ENCODE data around the gene COX17. TPM values are rescaled to one million over a fixed set of nuclear protein-coding genes. Genes with fewer than 3 reads are reported as not detected.

The COX17 gene
- total RNA-seq, 4 donors from 2014 or later: 12.8 to 73.0 (median 46.0) TPM

GRCh38 chr3:119630880-119631329, 46.3 kb downstream of the COX17 start:
- Histone ChIP-seq H3K4me1 (peaks cover 0 to 15% of the 10 kb centered on the region in 2 donors), H3K4me3 (replicated peaks in 1 of 3) (no peak overlapping the region), H3K36me3 (no peaks in the 10 kb centered on the region), H3K9me3 (no peaks in the 10 kb centered on the region), H3K27ac (peak overlapping the region in 1 of 3 donors; percentile 13), H3K27me3 (no peaks in the 10 kb centered on the region)
- 88 to 90% methylated on average over 7 of the region's 7 CpGs for WGBS, 2 donors
- intact Hi-C loops (cut with DNase I): no loop called here
- DNase-seq: no peak
- TF ChIP-seq POLR2A (IDR thresholded peaks at IDR 0.05): no peak
- TF ChIP-seq, protein P1, sequence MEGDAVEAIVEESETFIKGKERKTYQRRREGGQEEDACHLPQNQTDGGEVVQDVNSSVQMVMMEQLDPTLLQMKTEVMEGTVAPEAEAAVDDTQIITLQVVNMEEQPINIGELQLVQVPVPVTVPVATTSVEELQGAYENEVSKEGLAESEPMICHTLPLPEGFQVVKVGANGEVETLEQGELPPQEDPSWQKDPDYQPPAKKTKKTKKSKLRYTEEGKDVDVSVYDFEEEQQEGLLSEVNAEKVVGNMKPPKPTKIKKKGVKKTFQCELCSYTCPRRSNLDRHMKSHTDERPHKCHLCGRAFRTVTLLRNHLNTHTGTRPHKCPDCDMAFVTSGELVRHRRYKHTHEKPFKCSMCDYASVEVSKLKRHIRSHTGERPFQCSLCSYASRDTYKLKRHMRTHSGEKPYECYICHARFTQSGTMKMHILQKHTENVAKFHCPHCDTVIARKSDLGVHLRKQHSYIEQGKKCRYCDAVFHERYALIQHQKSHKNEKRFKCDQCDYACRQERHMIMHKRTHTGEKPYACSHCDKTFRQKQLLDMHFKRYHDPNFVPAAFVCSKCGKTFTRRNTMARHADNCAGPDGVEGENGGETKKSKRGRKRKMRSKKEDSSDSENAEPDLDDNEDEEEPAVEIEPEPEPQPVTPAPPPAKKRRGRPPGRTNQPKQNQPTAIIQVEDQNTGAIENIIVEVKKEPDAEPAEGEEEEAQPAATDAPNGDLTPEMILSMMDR (IDR thresholded peaks at IDR 0.05): no peak

DNA sequence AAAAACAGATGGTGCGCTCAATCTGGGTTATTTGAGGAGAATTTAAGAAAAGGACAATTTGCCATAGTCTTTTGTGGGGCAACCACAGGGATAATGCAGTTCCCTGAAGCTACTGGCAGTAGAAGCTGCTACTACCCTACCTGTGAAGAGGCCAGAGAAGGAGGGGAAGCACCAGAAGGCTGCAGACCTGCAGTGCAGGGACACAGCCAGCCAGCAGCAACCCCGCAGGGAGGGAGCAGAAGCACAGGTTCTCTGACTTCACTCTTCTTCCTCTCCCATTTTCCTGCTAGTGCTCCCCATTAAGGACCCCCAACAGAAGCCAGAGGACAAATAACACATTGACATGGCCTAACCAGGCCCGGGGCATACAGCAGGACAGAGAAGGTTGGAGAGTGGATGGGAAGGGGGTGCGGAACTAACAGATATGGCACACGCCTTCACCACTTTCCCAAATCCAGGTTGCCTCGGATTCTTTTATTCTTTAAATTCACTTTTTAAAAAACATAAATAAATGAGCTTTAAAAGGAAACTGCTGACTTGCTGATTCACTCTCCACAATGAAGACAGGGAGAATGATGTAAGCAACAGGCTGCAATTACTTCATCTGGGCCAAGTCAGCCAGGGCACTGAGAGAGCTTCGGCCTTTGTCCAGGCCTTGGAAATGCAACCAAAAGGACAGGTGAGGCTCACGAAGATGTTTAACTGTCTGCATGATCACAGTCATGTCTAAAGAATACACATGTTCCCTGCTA, 46.9 kb downstream of the COX17 start:
- TF ChIP-seq, protein P1 (IDR thresholded peaks at IDR 0.05): no peak
- TF ChIP-seq POLR2A (IDR thresholded peaks at IDR 0.05): no peak
- Histone ChIP-seq H3K4me1 (peaks cover 0 to 11% of the 10 kb centered on the region in 2 donors), H3K27ac (peak overlapping the region in 1 of 3 donors; percentile 42), H3K27me3 (no peaks in the 10 kb centered on the region), H3K9me3 (no peaks in the 10 kb centered on the region), H3K36me3 (no peaks in the 10 kb centered on the region), H3K4me3 (replicated peaks in 1 of 3) (no peak overlapping the region)
- intact Hi-C loops (cut with DNase I): no loop called here
- no peak for DNase-seq
- 86 to 90% methylated on average over 8 of the region's 8 CpGs for WGBS, 2 donors

GRCh38 chr3:119628816-119629445, 48.3 kb downstream of the COX17 start:
- no peak overlapping the region for H3K27ac ChIP-seq
- H3K36me3 ChIP-seq: no peaks in the 10 kb centered on the region
- WGBS, 2 donors: 67 to 71% methylated on average over 1 of the region's 1 CpG
- intact Hi-C loops (cut with DNase I): no loop called here
- no peak overlapping the region for H3K4me3 ChIP-seq (replicated peaks in 1 of 3)
- peaks cover 0 to 11% of the 10 kb centered on the region in 2 donors for H3K4me1 ChIP-seq
- DNase-seq: no peak
- H3K27me3 ChIP-seq: no peaks in the 10 kb centered on the region
- no peaks in the 10 kb centered on the region for H3K9me3 ChIP-seq
- no peak for TF ChIP-seq POLR2A (IDR thresholded peaks at IDR 0.05)
- TF ChIP-seq, protein P1 (IDR thresholded peaks at IDR 0.05): no peak

GRCh38 chr3:119628390-119628789, 48.8 kb downstream of the COX17 start:
- intact Hi-C loops (cut with DNase I): no loop called here
- H3K36me3 ChIP-seq: no peaks in the 10 kb centered on the region
- no peak overlapping the region for H3K27ac ChIP-seq
- no peaks in the 10 kb centered on the region for H3K27me3 ChIP-seq
- no peak for DNase-seq
- 82 to 92% methylated on average over 4 of the region's 4 CpGs for WGBS, 2 donors
- H3K4me1 ChIP-seq: peaks cover 0 to 11% of the 10 kb centered on the region in 2 donors
- H3K9me3 ChIP-seq: no peaks in the 10 kb centered on the region
- no peak overlapping the region for H3K4me3 ChIP-seq (replicated peaks in 1 of 3)
- TF ChIP-seq, protein P1 (IDR thresholded peaks at IDR 0.05): no peak
- TF ChIP-seq POLR2A (IDR thresholded peaks at IDR 0.05): no peak

GRCh38 chr3:119627461-119627860, 49.7 kb downstream of the COX17 start:
- no peaks in the 10 kb centered on the region for H3K9me3 ChIP-seq
- no peak for DNase-seq
- intact Hi-C loops (cut with DNase I): no loop called here

More at GRCh38 chr3:119627461-119627860, 49.7 kb downstream of the COX17 start:
- peak overlapping the region in 1 of 3 donors; percentile 10 for H3K27ac ChIP-seq
- H3K36me3 ChIP-seq: no peaks in the 10 kb centered on the region
- H3K4me3 ChIP-seq (replicated peaks in 1 of 3): no peak overlapping the region
- H3K4me1 ChIP-seq: peaks cover 0 to 11% of the 10 kb centered on the region in 2 donors
- TF ChIP-seq, protein P1 (IDR thresholded peaks at IDR 0.05): no peak
- no peak for TF ChIP-seq POLR2A (IDR thresholded peaks at IDR 0.05)
- H3K27me3 ChIP-seq: no peaks in the 10 kb centered on the region
- 73 to 74% methylated on average over 8 of the region's 8 CpGs for WGBS, 2 donors
